ENCODE results near the gene ECE2. TPM values are rescaled to one million over a fixed set of nuclear protein-coding genes. Genes with fewer than 3 reads are reported as not detected.

Gene ECE2
- polyA plus RNA-seq, 2 of the 4 experiments (the other 2 are of a cell fraction) = not detected

- POLR2A ChIA-PET = no interaction called here
- H3K4me1 ChIP-seq = peaks cover 9% of the 10 kb centered on the region; the same call in 2 of the 3 replicates
- FAIRE-seq (no peak), DNase-seq (ENCODE audit: low read depth in 1 of 2, low spot score in 1 of 2) (peak; percentile 82 to 92), ATAC-seq (peak; percentile 95 to 99)
- H3K4me2 ChIP-seq = peak within 1 kb of the TSS; percentile 96
- whole genome bisulfite sequencing (ENCODE audit: missing lambda C conversion rate) = 0% methylated on average over 14 of the region's 78 CpGs
- CTCF ChIA-PET = interaction anchor here (1.0 to 1.9 kb wide), 2 partner anchors 9 to 55 kb away, joined by 3 to 11 read pairs; no protein-coding TSS in a partner anchor
- H3K4me3 ChIP-seq = peak within 1 kb of the TSS; percentile 83
- peak within 1 kb of the TSS; percentile 89 to 94 for H3K27ac ChIP-seq
- no peaks in the 10 kb centered on the region for H3K9me3 ChIP-seq
- no peak for TF ChIP-seq SMC3 (IDR thresholded peaks at IDR 0.05)
- TF ChIP-seq PBX3 (IDR thresholded peaks at IDR 0.05) = no peak
- no peak for TF ChIP-seq ESRRA (IDR thresholded peaks at IDR 0.05; ENCODE audit: borderline replicate concordance, low read length)
- TF ChIP-seq RARB (CRISPR knock-in tag; IDR thresholded peaks at IDR 0.05) = no peak
- TF ChIP-seq CHD2 (IDR thresholded peaks at IDR 0.05; ENCODE audit: low read length, partially characterized antibody) = peak; percentile 81
- TF ChIP-seq ZNF302 (CRISPR knock-in tag; IDR thresholded peaks at IDR 0.05) = no peak
- no peak for TF ChIP-seq FOSL2 (IDR thresholded peaks at IDR 0.05)
- peak; percentile 13; the same call in 1 of the 2 replicates for TF ChIP-seq FOSL2 (CRISPR knock-in tag; IDR thresholded peaks at IDR 0.05)
- peak; percentile 75 for TF ChIP-seq REST (IDR thresholded peaks at IDR 0.05)
- no peak for TF ChIP-seq RCOR1 (IDR thresholded peaks at IDR 0.05; ENCODE audit: low read depth, low read length)
- TF ChIP-seq EHF (CRISPR knock-in tag; IDR thresholded peaks at IDR 0.05) = no peak
- peak; percentile 45; the same call in 1 of the 2 replicates for TF ChIP-seq MAX (IDR thresholded peaks at IDR 0.05)
- TF ChIP-seq JUN (IDR thresholded peaks at IDR 0.05) = peak; percentile 25 to 62; a peak in 2 of 5 replicates
- no peak for TF ChIP-seq HOXA7 (CRISPR knock-in tag; IDR thresholded peaks at IDR 0.05)
- no peak for TF ChIP-seq CBX2 (IDR thresholded peaks at IDR 0.05; ENCODE audit: borderline replicate concordance, low read depth)
- no peak for TF ChIP-seq EP300 (IDR thresholded peaks at IDR 0.05)
- TF ChIP-seq HDAC2 (IDR thresholded peaks at IDR 0.05) = no peak
- peak; percentile 62; the same call in 1 of the 2 replicates for TF ChIP-seq KDM5A (IDR thresholded peaks at IDR 0.05)
- no peak for TF ChIP-seq MAFK (IDR thresholded peaks at IDR 0.05; ENCODE audit: partially characterized antibody)
- no peak for TF ChIP-seq USF2 (IDR thresholded peaks at IDR 0.05)
- no peak for TF ChIP-seq TFCP2L1 (CRISPR knock-in tag; IDR thresholded peaks at IDR 0.05)
- no peak for TF ChIP-seq ZFP36 (IDR thresholded peaks at IDR 0.05; ENCODE audit: borderline replicate concordance, partially characterized antibody)
- TF ChIP-seq HMGXB4 (CRISPR knock-in tag; IDR thresholded peaks at IDR 0.05; ENCODE audit: borderline replicate concordance) = no peak
- TF ChIP-seq RFX5 (IDR thresholded peaks at IDR 0.05) = no peak
- no peak for TF ChIP-seq TP53 (CRISPR knock-in tag; IDR thresholded peaks at IDR 0.05)
- peak; percentile 73; the same call in 2 of the 3 replicates for TF ChIP-seq BCL3 (IDR thresholded peaks at IDR 0.05)
- TF ChIP-seq PHF8 (IDR thresholded peaks at IDR 0.05; ENCODE audit: borderline replicate concordance, low read depth) = peak; percentile 39; the same call in 1 of the 2 replicates
- peak; percentile 71 for TF ChIP-seq POLR2A (IDR thresholded peaks at IDR 0.05; ENCODE audit: low read length)
- no peak for TF ChIP-seq CBX8 (IDR thresholded peaks at IDR 0.05)
- TF ChIP-seq KDM1A (IDR thresholded peaks at IDR 0.05; ENCODE audit: low read depth) = no peak
- TF ChIP-seq E2F6 (IDR thresholded peaks at IDR 0.05; ENCODE audit: borderline replicate concordance, low read depth) = no peak
- TF ChIP-seq NFE2L2 (conservative IDR thresholded peaks at IDR 0.05; ENCODE audit: low read length) = no peak
- no peak for TF ChIP-seq GATA3 (IDR thresholded peaks at IDR 0.05; ENCODE audit: borderline replicate concordance)
- no peak for TF ChIP-seq FOSB (CRISPR knock-in tag; IDR thresholded peaks at IDR 0.05)
Measured at GRCh38 chr3:184298759-184299487, 23.1 kb downstream of the ECE2 start, which contains the start of gene PSMD2. Gene PSMD2, plus strand, starts transcription at chr3:184299241. Its CDS starts 26 bp downstream, at chr3:184299267.

Measured in A549 (cell line).